ENCODE results near the gene CALM3.
A peak's percentile ranks its signal among the peaks of the same experiment; 100 is the strongest.

- TF ChIP-seq, protein P1, sequence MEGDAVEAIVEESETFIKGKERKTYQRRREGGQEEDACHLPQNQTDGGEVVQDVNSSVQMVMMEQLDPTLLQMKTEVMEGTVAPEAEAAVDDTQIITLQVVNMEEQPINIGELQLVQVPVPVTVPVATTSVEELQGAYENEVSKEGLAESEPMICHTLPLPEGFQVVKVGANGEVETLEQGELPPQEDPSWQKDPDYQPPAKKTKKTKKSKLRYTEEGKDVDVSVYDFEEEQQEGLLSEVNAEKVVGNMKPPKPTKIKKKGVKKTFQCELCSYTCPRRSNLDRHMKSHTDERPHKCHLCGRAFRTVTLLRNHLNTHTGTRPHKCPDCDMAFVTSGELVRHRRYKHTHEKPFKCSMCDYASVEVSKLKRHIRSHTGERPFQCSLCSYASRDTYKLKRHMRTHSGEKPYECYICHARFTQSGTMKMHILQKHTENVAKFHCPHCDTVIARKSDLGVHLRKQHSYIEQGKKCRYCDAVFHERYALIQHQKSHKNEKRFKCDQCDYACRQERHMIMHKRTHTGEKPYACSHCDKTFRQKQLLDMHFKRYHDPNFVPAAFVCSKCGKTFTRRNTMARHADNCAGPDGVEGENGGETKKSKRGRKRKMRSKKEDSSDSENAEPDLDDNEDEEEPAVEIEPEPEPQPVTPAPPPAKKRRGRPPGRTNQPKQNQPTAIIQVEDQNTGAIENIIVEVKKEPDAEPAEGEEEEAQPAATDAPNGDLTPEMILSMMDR (optimal IDR thresholded peaks at IDR 0.05 in 1 of 3, IDR thresholded peaks at IDR 0.05 in 1 of 3, conservative IDR thresholded peaks at IDR 0.05 in 1 of 3; ENCODE audit: extremely low read depth in 1 of 3, insufficient read depth in 2 of 3, low read length in 3 of 3) = peak; percentile 33 to 43 (median 37)
- TF ChIP-seq EZH2 (IDR thresholded peaks at IDR 0.05; ENCODE audit: low read length) = no peak
Observed at GRCh38 chr19:46571495-46571894, 29.6 kb upstream of the CALM3 start.
